ENCODE data around the gene NDUFAF2. TPM values are rescaled to one million over a fixed set of nuclear protein-coding genes. Genes with fewer than 3 reads are reported as not detected.

NDUFAF2 gene
- total and polyA plus RNA-seq, 4 donors: 12.2 to 68.8 (median 29.8) TPM

GRCh38 chr5:60958088-60958487 is 13.1 kb downstream of the NDUFAF2 start:
- Histone ChIP-seq H3K9me3 (ENCODE audit: control insufficient read depth in 4 of 4, insufficient read depth in 3 of 4, low read length in 3 of 4) (peaks cover 0 to 6% (median 0%) of the 10 kb centered on the region in 4 donors), H3K36me3 (ENCODE audit: control insufficient read depth in 4 of 4, insufficient read depth in 4 of 4, low read length in 4 of 4) (no peaks in the 10 kb centered on the region), H3K27ac (ENCODE audit: low read depth in 1 of 2, low read length in 1 of 2) (no peak overlapping the region), H3K27me3 (ENCODE audit: control insufficient read depth in 3 of 3, insufficient read depth in 3 of 3, low read length in 2 of 3) (no peaks in the 10 kb centered on the region), H3K4me3 (no peak overlapping the region), H3K9ac (ENCODE audit: insufficient read depth in 1 of 2, low read length in 2 of 2) (no peak overlapping the region), H3K4me1 (ENCODE audit: control insufficient read depth in 5 of 5, insufficient read depth in 5 of 5, low read length in 5 of 5) (peaks cover 0 to 8% (median 0%) of the 10 kb centered on the region in 5 donors)
- no peak for TF ChIP-seq CTCF (IDR thresholded peaks at IDR 0.05; ENCODE audit: control extremely low read depth, extremely low read depth)
- DNase-seq (peak in 1 of 3 donors; percentile 10), ATAC-seq (ENCODE audit: insufficient read depth, low FRiP score) (no peak)

GRCh38 chr5:60958712-60959111 is 13.7 kb downstream of the NDUFAF2 start:
- Histone ChIP-seq H3K27ac (ENCODE audit: low read depth in 1 of 2, low read length in 1 of 2) (no peak overlapping the region), H3K4me3 (no peak overlapping the region), H3K27me3 (ENCODE audit: control insufficient read depth in 3 of 3, insufficient read depth in 3 of 3, low read length in 2 of 3) (no peaks in the 10 kb centered on the region), H3K9ac (ENCODE audit: insufficient read depth in 1 of 2, low read length in 2 of 2) (no peak overlapping the region), H3K36me3 (ENCODE audit: control insufficient read depth in 4 of 4, insufficient read depth in 4 of 4, low read length in 4 of 4) (no peaks in the 10 kb centered on the region), H3K4me1 (ENCODE audit: control insufficient read depth in 5 of 5, insufficient read depth in 5 of 5, low read length in 5 of 5) (peaks cover 0 to 8% (median 0%) of the 10 kb centered on the region in 5 donors), H3K9me3 (ENCODE audit: control insufficient read depth in 4 of 4, insufficient read depth in 3 of 4, low read length in 3 of 4) (peaks cover 0 to 6% (median 0%) of the 10 kb centered on the region in 4 donors)
- no peak for ATAC-seq (ENCODE audit: insufficient read depth, low FRiP score)
- DNase-seq: no peak
- WGBS, 2 donors: 99% methylated on average over 2 of the region's 2 CpGs
- TF ChIP-seq CTCF (IDR thresholded peaks at IDR 0.05; ENCODE audit: control extremely low read depth, extremely low read depth): no peak

- Histone ChIP-seq H3K27ac (ENCODE audit: low read depth in 1 of 2, low read length in 1 of 2) (no peak overlapping the region), H3K9me3 (ENCODE audit: control insufficient read depth in 4 of 4, insufficient read depth in 3 of 4, low read length in 3 of 4) (peaks cover 0 to 6% (median 0%) of the 10 kb centered on the region in 4 donors), H3K4me1 (ENCODE audit: control insufficient read depth in 5 of 5, insufficient read depth in 5 of 5, low read length in 5 of 5) (peaks cover 0 to 8% (median 0%) of the 10 kb centered on the region in 5 donors), H3K4me3 (no peak overlapping the region), H3K27me3 (ENCODE audit: control insufficient read depth in 3 of 3, insufficient read depth in 3 of 3, low read length in 2 of 3) (no peaks in the 10 kb centered on the region), H3K9ac (ENCODE audit: insufficient read depth in 1 of 2, low read length in 2 of 2) (no peak overlapping the region), H3K36me3 (ENCODE audit: control insufficient read depth in 4 of 4, insufficient read depth in 4 of 4, low read length in 4 of 4) (no peaks in the 10 kb centered on the region)
- TF ChIP-seq CTCF (IDR thresholded peaks at IDR 0.05; ENCODE audit: control extremely low read depth, extremely low read depth): no peak
- peak in 2 of 3 donors; percentile 65 to 67 for DNase-seq
- no peak for ATAC-seq (ENCODE audit: insufficient read depth, low FRiP score)
Observed at GRCh38 chr5:60959156-60959555, 14.2 kb downstream of the NDUFAF2 start.

- WGBS, 2 donors: 43 to 47% methylated on average over 2 of the region's 2 CpGs
- H3K4me1 ChIP-seq (ENCODE audit: control insufficient read depth in 5 of 5, insufficient read depth in 5 of 5, low read length in 5 of 5): peaks cover 0 to 8% (median 0%) of the 10 kb centered on the region in 5 donors
- H3K27ac ChIP-seq (ENCODE audit: low read depth in 1 of 2, low read length in 1 of 2): no peak overlapping the region
- ATAC-seq (ENCODE audit: insufficient read depth, low FRiP score) (no peak), DNase-seq (peak in 2 of 3 donors; percentile 10 to 23)
- TF ChIP-seq CTCF (IDR thresholded peaks at IDR 0.05; ENCODE audit: control extremely low read depth, extremely low read depth): no peak
- no peaks in the 10 kb centered on the region for H3K27me3 ChIP-seq (ENCODE audit: control insufficient read depth in 3 of 3, insufficient read depth in 3 of 3, low read length in 2 of 3)
- H3K9ac ChIP-seq (ENCODE audit: insufficient read depth in 1 of 2, low read length in 2 of 2): no peak overlapping the region
- H3K9me3 ChIP-seq (ENCODE audit: control insufficient read depth in 4 of 4, insufficient read depth in 3 of 4, low read length in 3 of 4): no peaks in the 10 kb centered on the region
- H3K36me3 ChIP-seq (ENCODE audit: control insufficient read depth in 4 of 4, insufficient read depth in 4 of 4, low read length in 4 of 4): no peaks in the 10 kb centered on the region
- H3K4me3 ChIP-seq: no peak overlapping the region
Observed at GRCh38 chr5:60960591-60960990, 15.6 kb downstream of the NDUFAF2 start.

Measured in lung (tissue), 12 donors.